Caco-2 (cell line): ENCODE results near the gene PTS. TPM values are rescaled to one million over a fixed set of nuclear protein-coding genes. Genes with fewer than 3 reads are reported as not detected.

Source experiments
- BruUV-seq: library from RNA; stranded (reverse); fragments of 400-500 nt; replicated peaks from 2 replicates; lab custom pipeline; 2021; lab: Mats Ljungman, UMichigan
- CTCF ChIA-PET: fragments of 300-600 bp; sonication (Branson Sonifier 250); formaldehyde crosslinking; loops from one replicate; lab custom pipeline; 2022; ENCODE audit warnings: antibody characterized with exemption; lab: Charles Lee
- POLR2A ChIA-PET: fragments of 300-600 bp; sonication (Branson Sonifier 250); formaldehyde crosslinking; loops from one replicate; lab custom pipeline; 2022; ENCODE audit warnings: antibody characterized with exemption; lab: Charles Lee
- DNase-seq, 2 experiments: peaks; one replicate each; pipeline versions ENCODE4 v3.0.0 to v3.0.0-alpha.2; 2020 to 2022
- H3K27me3 ChIP-seq: replicated peaks from 2 replicates; pipeline ENCODE4 v1.6.0; 2011; ENCODE audit warnings: low read length; ENCODE audit not compliant: control insufficient read depth, insufficient read depth
- H3K36me3 ChIP-seq: 2 replicates; pipeline ENCODE4 v1.5.1; 2011; ENCODE audit warnings: low read length; ENCODE audit not compliant: control insufficient read depth, insufficient read depth
- H3K4me1 ChIP-seq: fragments of 250-450 bp; sonication (Bioruptor Pico); 2 replicates; pipeline ENCODE4 v1.5.1; 2020; ENCODE audit warnings: mild to moderate bottlenecking
- H3K4me3 ChIP-seq: 2 replicates; pipeline ENCODE4 v1.5.1; 2011; ENCODE audit warnings: low read depth, mild to moderate bottlenecking, control low read depth, low read length
- H3K9me3 ChIP-seq: fragments of 250-450 bp; sonication (Bioruptor Pico); 2 replicates; pipeline ENCODE4 v1.5.1; 2020; ENCODE audit warnings: mild to moderate bottlenecking, moderate library complexity
- H3K27ac Mint-ChIP-seq: one replicate; pipeline ENCODE4 v1.8.0; 2022; ENCODE audit warnings: mixed read lengths; ENCODE audit not compliant: unreplicated experiment
- H3K27me3 Mint-ChIP-seq: one replicate; pipeline ENCODE4 v1.8.0; 2022; ENCODE audit warnings: mixed read lengths; ENCODE audit not compliant: insufficient read depth, unreplicated experiment
- H3K36me3 Mint-ChIP-seq: one replicate; pipeline ENCODE4 v1.8.0; 2022; ENCODE audit warnings: mild to moderate bottlenecking, mixed read lengths; ENCODE audit not compliant: insufficient read depth, unreplicated experiment
- H3K4me1 Mint-ChIP-seq: one replicate; pipeline ENCODE4 v1.8.0; 2022; ENCODE audit warnings: low read depth, mixed read lengths; ENCODE audit not compliant: unreplicated experiment
- H3K4me3 Mint-ChIP-seq: one replicate; pipeline ENCODE4 v1.8.0; 2022; ENCODE audit warnings: mild to moderate bottlenecking, moderate library complexity, mixed read lengths; ENCODE audit not compliant: unreplicated experiment
- H3K9me3 Mint-ChIP-seq: one replicate; pipeline ENCODE4 v1.8.0; 2022; ENCODE audit warnings: mixed read lengths; ENCODE audit not compliant: unreplicated experiment
- intact Hi-C: fragments of 100-400 bp; cut with micrococcal nuclease; formaldehyde crosslinking; loops from one replicate; pipeline ENCODE4 v1.10.0; 2022; ENCODE audit not compliant: unreplicated experiment
- total RNA-seq: library from RNA; stranded (reverse); gene quantifications from 2 replicates; pipeline ENCODE4 v1.2.3, GENCODE V29; 2022
- TF ChIP-seq, protein P1 (sequence below), 2 experiments: fragments of 200-600 bp in 1 of 2; IDR thresholded peaks; 1 replicate in 1 of 2; 2 replicates in 1 of 2; pipeline versions ENCODE4 v1.5.1 to v1.8.0; 2011 to 2022; ENCODE audit warnings: antibody characterized with exemption in 1 of 2, control low read depth in 1 of 2, inconsistent platforms in 1 of 2, low read depth in 1 of 2, low read length in 1 of 2, mild to moderate bottlenecking in 1 of 2, moderate library complexity in 1 of 2; ENCODE audit not compliant: insufficient read depth in 1 of 2, severe bottlenecking in 1 of 2, unreplicated experiment in 1 of 2

The PTS gene
- total RNA-seq, 1 experiment from 2014 or later: 78.0 TPM

DNA sequence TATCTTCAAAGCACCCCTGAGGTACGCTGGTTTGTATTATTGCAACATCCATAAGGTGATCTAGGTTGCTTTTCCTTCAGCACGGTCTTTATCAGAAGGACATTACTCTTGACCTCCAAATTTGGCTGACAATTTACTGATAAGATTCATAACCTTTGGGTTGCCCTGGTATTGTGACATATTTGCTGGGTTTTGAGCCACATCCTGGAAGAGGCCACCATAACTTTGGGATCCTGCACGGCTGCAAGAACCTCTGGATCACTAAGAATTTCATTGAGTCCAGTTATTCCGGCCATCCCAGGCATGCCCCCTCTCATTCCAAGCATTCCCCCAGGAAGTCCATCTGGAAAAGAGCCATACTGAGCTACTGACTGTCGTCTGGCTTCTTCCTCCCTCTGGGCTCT is 41.0 kb downstream of the PTS start:
- no peak overlapping the region for H3K4me3 ChIP-seq
- 0 out of 2 replicates have a peak, but pooled peaks cover under 1% of the 10 kb centered on the region for H3K9me3 ChIP-seq
- ChIA-PET CTCF (interaction anchor here (0.7 kb wide), 1 partner anchor 46 kb away, joined by 3 read pairs; no protein-coding TSS in a partner anchor), POLR2A (no interaction called here)
- H3K27me3 Mint-ChIP-seq: no peaks in the 10 kb centered on the region
- peaks cover 24% of the 10 kb centered on the region for H3K4me1 ChIP-seq
- no peaks in the 10 kb centered on the region for H3K36me3 ChIP-seq
- no peak overlapping the region for H3K27ac Mint-ChIP-seq
- BruUV-seq: no TSS peak
- no peaks in the 10 kb centered on the region for H3K27me3 ChIP-seq
- no peaks in the 10 kb centered on the region for H3K36me3 Mint-ChIP-seq
- intact Hi-C loops: no loop called here
- H3K4me1 Mint-ChIP-seq: peaks cover 23% of the 10 kb centered on the region
- H3K4me3 Mint-ChIP-seq: no peak overlapping the region
- DNase-seq: peak; percentile 34 to 61
- TF ChIP-seq, protein P1, sequence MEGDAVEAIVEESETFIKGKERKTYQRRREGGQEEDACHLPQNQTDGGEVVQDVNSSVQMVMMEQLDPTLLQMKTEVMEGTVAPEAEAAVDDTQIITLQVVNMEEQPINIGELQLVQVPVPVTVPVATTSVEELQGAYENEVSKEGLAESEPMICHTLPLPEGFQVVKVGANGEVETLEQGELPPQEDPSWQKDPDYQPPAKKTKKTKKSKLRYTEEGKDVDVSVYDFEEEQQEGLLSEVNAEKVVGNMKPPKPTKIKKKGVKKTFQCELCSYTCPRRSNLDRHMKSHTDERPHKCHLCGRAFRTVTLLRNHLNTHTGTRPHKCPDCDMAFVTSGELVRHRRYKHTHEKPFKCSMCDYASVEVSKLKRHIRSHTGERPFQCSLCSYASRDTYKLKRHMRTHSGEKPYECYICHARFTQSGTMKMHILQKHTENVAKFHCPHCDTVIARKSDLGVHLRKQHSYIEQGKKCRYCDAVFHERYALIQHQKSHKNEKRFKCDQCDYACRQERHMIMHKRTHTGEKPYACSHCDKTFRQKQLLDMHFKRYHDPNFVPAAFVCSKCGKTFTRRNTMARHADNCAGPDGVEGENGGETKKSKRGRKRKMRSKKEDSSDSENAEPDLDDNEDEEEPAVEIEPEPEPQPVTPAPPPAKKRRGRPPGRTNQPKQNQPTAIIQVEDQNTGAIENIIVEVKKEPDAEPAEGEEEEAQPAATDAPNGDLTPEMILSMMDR (IDR thresholded peaks at IDR 0.05; ENCODE audit: insufficient read depth in 1 of 2, low read depth in 1 of 2, low read length in 1 of 2, severe bottlenecking in 1 of 2, unreplicated experiment in 1 of 2): no peak
- no peaks in the 10 kb centered on the region for H3K9me3 Mint-ChIP-seq

DNA sequence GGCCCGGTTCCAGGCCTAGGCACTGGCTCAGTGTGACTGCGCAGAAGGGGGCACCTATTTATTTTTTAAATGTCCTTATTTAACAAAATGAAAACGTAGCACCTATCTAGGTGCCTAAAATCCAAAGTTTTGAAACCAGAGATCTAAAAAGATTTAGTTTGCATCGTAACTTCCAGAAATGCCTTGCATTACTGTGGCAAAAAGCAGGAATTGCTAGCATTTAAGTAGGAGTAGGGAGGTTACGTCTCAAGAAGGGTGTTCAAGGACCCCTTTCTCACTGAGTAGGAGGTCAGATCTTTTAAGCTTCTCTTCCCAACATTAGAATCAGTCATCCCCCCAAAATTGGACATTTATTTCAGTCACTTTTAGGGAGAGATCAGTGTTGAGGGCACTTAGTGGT is 42.2 kb downstream of the PTS start:
- no peaks in the 10 kb centered on the region for H3K27me3 Mint-ChIP-seq
- ChIA-PET CTCF (interaction anchor here (0.8 kb wide), 1 partner anchor 12 kb away, joined by 3 read pairs; no protein-coding TSS in a partner anchor), POLR2A (no interaction called here)
- Histone ChIP-seq H3K27me3 (no peaks in the 10 kb centered on the region), H3K4me3 (no peak overlapping the region), H3K9me3 (no peaks in the 10 kb centered on the region), H3K4me1 (peaks cover 24% of the 10 kb centered on the region), H3K36me3 (no peaks in the 10 kb centered on the region)
- H3K4me1 Mint-ChIP-seq: peaks cover 23% of the 10 kb centered on the region
- H3K27ac Mint-ChIP-seq: no peak overlapping the region
- no TSS peak for BruUV-seq
- no peaks in the 10 kb centered on the region for H3K9me3 Mint-ChIP-seq
- TF ChIP-seq, protein P1 (IDR thresholded peaks at IDR 0.05; ENCODE audit: insufficient read depth in 1 of 2, low read depth in 1 of 2, low read length in 1 of 2, severe bottlenecking in 1 of 2, unreplicated experiment in 1 of 2): no peak
- intact Hi-C loops: no loop called here
- no peaks in the 10 kb centered on the region for H3K36me3 Mint-ChIP-seq
- no peak overlapping the region for H3K4me3 Mint-ChIP-seq
- no peak for DNase-seq

DNA sequence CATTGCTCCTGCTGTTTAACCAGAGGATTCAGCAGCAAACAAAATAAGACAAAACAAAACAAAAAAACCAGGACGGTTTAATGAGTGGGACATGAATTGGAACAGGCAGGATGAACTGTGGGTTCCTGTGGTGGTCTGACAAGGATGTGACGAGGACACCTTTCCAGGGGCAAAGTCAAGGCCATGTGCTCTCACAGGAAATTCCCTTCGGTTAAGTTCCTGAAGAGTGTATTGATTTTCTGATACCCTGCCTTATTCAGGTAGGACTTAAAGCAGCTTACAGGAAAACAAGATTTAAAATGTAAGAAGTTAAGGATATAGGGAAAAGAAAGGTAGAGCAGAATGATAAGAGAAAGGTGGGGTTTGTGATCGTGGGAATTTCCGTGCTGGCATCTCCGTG is 42.9 kb downstream of the PTS start:
- TF ChIP-seq, protein P1 (IDR thresholded peaks at IDR 0.05; ENCODE audit: insufficient read depth in 1 of 2, low read depth in 1 of 2, low read length in 1 of 2, severe bottlenecking in 1 of 2, unreplicated experiment in 1 of 2): no peak
- Mint-ChIP-seq H3K4me3 (peak overlapping the region; percentile 5), H3K36me3 (no peaks in the 10 kb centered on the region), H3K4me1 (peaks cover 26% of the 10 kb centered on the region), H3K27me3 (no peaks in the 10 kb centered on the region), H3K9me3 (no peaks in the 10 kb centered on the region), H3K27ac (no peak overlapping the region)
- POLR2A ChIA-PET: interaction anchor here (0.5 kb wide), 1 partner anchor 19 kb away, joined by 6 read pairs; no protein-coding TSS in a partner anchor
- H3K9me3 ChIP-seq: no peaks in the 10 kb centered on the region
- DNase-seq: no peak
- no peaks in the 10 kb centered on the region for H3K27me3 ChIP-seq
- intact Hi-C loops: no loop called here
- CTCF ChIA-PET: interaction anchor here (0.8 kb wide), 1 partner anchor 11 kb away, joined by 3 read pairs; no protein-coding TSS in a partner anchor
- H3K4me1 ChIP-seq: peaks cover 24% of the 10 kb centered on the region
- no peaks in the 10 kb centered on the region for H3K36me3 ChIP-seq
- no TSS peak for BruUV-seq
- no peak overlapping the region for H3K4me3 ChIP-seq
